Left hindlimb (tissue), 1 donor: ENCODE data around the gene RAB11FIP4.

Source experiments
- DNase-seq: peaks from one replicate; pipeline ENCODE4 v3.0.0-alpha.2; 2018

The RAB11FIP4 gene

GRCh38 chr17:31527606-31528005 lies 136.1 kb downstream of the RAB11FIP4 start:
- DNase-seq, result no peak

DNA sequence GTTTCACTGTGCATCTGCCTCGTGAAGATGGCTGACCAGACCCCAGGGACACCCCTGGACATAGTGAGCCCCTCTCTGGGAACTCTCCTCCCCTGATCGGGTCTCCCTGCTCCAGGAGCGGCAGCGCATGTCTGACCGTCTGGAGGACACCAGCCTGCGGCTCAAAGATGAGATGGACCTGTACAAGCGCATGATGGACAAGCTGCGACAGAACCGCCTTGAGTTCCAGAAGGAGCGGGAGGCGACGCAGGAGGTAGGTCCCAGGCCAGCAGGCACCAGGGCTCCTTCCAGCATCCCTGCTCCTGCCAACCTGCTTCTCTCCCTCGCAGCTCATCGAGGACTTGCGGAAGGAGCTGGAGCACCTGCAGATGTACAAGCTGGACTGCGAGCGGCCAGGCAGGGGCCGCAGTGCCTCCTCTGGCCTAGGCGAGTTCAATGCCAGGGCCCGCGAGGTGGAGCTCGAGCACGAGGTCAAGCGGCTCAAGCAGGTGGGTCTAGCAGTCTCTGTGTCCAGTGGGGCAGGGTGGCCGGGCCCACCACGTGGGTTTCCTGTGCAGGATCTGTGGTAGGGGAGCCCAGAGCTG lies 136.9 kb downstream of the RAB11FIP4 start:
- DNase-seq, result no peak

- DNase-seq, result no peak
These were observed 138.4 kb downstream of the RAB11FIP4 start for GRCh38 chr17:31529841-31530251.

GRCh38 chr17:31530391-31530985 lies 139.0 kb downstream of the RAB11FIP4 start:
- DNase-seq, result no peak

DNA sequence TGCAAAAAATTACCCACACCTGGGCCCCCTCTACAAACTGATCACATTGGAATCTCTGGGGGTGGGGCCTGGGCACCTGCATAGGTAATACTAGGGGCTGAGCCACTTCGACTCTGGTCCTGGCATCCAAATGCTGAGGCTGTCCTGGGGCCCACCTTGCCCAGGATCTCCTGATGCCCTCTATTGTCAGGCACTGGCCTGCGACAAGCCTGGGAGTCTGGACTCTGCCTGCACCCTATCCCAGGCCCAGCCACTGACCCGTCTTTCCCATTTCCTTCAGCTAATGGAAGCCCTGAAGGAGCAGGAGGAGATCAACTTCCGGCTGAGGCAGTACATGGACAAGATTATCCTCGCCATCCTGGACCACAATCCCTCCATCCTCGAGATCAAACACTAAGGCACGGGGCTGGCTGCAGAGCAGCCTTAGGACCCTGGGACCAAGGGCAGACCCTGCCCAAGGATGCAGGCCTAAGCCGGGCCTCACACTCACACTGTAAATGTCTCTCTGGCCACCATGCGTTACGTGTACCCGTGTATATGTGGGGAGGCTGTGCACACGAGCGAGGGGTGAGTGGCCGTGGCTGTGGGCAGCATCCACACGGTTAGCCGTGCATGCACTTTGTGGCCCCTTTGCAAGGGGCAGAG lies 140.0 kb downstream of the RAB11FIP4 start:
- peak; percentile 9 for DNase-seq

- no peak for DNase-seq
These were observed 140.6 kb downstream of the RAB11FIP4 start for GRCh38 chr17:31532081-31532480.

DNA sequence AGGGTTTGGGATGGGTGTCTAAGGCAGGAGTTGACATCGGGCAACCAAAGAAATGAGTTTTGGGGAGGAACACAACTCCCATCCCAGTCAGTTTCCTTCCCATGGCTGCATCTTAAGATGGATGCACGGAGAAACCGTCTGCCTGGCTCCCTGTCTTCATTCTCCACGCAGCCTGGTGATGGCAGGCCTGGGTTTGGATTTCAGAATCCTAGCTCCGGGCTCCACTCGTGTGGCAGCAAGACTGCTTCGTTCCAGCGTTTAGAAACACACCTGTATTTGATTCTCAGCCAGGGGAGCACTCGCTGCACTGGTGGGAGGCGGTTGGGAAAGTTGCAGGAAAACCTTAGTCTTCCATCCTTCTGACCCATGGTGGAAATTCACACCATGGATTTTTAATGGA lies 141.1 kb downstream of the RAB11FIP4 start:
- DNase-seq, result peak; percentile 1

DNA sequence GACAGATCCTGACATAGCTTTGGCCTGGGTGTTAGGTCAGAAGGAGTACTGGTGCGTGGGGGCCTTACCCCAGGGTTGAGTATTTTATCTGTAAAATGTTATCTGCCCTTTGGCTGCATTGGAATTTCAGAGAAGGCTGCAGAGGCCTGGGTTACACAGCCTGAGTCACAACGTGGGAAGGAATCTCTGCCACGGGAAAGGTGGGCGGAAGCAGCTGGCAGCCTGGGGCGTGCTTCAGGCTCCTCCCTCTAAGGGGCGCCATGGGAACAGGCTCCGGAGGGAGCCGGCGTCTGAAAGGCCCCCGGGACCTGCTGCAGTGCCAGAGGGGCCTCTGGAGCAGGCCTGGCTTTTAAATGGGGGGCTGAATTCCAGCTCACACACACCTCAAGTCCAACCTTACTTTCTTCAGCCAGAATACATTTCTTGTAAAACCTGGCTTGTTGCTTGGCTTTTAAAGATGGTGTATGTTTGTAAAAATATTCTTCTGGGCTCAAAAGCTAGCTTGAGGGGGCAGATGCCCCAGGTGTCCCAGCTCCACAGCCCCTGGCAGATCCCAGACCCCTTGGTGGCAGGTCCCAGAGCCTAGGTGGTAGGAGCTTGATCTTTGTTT lies 142.2 kb downstream of the RAB11FIP4 start:
- peak; percentile 42 for DNase-seq

- peak; percentile 18 for DNase-seq
These were observed 142.9 kb downstream of the RAB11FIP4 start for GRCh38 chr17:31534223-31534888.

GRCh38 chr17:31535581-31535981 lies 144.1 kb downstream of the RAB11FIP4 start:
- DNase-seq, result no peak

DNA sequence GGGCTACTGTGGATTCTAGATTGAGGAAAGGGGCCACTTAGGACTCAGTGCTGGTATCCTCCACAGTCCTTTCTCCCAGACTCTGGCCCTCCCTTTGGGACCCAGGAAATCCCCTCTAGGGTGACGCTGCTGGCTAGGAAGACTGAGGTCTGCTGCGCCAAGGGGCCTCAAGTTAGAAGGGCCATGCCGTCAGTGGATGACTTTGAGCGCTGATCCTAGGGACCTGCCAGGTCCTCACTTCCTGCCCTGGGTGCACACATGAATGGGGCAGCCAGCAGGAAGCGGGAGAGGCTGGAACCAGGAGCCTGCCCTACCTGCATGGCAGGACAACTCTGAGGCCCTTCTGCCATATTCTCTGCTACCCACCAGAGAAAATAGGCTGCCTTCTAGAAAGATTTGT lies 145.0 kb downstream of the RAB11FIP4 start:
- DNase-seq, result peak; percentile 4

GRCh38 chr17:31537565-31538011 lies 146.1 kb downstream of the RAB11FIP4 start:
- DNase-seq, result peak; percentile 54

DNA sequence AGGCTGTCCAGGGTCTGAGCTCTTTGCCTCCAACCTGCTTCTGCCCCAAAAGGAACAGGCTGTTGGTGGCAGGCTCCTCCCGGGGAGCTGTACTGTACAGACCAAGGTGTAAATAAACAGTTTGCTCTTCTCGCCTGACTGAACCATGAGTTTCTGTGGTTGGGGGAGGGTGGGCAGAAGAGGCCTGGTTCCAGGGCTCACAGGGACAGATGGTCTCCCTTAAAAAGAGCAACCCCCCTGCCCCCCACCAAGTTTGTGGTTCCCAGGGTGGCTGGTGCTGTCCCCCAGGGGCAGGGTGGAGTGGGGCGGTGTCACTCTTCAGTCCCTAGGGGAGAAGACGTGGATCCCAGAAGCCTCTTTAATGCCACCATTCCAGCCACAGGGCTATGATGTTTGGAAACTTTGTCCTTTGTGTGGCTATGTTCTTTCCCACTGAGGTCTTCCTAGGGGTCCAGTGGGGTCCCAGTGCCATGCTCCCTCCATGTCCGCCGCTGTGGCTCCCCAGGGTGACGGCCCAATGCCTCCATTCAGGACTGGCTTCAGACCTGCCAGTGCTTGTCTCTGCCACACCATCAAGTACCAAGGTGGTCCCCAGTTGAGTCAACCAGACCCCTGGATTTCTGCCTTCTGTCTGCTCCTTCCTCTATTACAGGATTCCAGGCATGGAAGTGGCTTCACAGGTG lies 146.7 kb downstream of the RAB11FIP4 start:
- DNase-seq, result peak; percentile 15

- no peak for DNase-seq
These were observed 149.3 kb downstream of the RAB11FIP4 start for GRCh38 chr17:31540602-31541307.

DNA sequence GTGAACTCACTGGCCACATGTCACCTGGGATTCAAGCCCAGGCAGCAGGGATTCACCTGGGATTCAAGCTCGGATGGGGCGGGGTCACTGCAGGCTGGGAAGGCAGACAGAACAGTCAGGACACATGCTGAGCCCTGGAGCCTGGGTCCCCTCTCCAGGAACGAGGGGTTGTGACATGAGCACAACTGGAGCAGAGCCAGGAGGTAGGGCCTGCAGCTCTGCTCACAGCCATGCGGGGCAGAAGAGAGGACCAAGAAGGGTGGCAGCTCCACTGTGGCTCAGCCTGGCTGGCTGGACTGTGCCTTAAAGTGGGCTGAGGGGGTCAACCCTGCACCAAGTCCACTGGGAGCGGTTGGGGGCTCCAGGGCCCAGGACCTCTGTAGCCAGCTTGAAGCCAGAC lies 150.1 kb downstream of the RAB11FIP4 start:
- peak; percentile 9 for DNase-seq

GRCh38 chr17:31544186-31544585 lies 152.7 kb downstream of the RAB11FIP4 start:
- peak; percentile 15 for DNase-seq

- no peak for DNase-seq
These were observed 155.2 kb downstream of the RAB11FIP4 start for GRCh38 chr17:31546650-31547049.

- DNase-seq, result no peak
These were observed 157.2 kb downstream of the RAB11FIP4 start for GRCh38 chr17:31548709-31549108.

DNA sequence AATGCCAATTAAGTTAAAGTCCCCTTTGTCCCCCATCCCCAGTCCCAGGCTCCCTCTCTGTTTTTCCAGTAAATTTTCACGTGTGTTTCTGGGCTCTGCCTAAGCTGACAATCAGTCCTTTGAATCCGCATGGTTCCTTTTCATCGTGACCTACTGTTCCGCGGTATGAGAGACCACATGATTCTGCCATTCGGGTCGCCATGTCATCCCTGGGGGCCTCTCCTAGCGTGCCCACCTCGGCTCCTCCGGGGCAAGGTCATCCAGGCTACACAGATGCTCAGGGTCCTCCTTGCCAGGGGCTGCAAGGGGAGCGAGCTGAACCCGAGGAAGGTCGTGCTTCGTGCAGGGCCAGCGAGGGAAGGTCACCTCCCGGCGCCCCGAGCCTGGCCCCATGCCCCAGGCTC lies 157.6 kb downstream of the RAB11FIP4 start:
- DNase-seq, result no peak

DNA sequence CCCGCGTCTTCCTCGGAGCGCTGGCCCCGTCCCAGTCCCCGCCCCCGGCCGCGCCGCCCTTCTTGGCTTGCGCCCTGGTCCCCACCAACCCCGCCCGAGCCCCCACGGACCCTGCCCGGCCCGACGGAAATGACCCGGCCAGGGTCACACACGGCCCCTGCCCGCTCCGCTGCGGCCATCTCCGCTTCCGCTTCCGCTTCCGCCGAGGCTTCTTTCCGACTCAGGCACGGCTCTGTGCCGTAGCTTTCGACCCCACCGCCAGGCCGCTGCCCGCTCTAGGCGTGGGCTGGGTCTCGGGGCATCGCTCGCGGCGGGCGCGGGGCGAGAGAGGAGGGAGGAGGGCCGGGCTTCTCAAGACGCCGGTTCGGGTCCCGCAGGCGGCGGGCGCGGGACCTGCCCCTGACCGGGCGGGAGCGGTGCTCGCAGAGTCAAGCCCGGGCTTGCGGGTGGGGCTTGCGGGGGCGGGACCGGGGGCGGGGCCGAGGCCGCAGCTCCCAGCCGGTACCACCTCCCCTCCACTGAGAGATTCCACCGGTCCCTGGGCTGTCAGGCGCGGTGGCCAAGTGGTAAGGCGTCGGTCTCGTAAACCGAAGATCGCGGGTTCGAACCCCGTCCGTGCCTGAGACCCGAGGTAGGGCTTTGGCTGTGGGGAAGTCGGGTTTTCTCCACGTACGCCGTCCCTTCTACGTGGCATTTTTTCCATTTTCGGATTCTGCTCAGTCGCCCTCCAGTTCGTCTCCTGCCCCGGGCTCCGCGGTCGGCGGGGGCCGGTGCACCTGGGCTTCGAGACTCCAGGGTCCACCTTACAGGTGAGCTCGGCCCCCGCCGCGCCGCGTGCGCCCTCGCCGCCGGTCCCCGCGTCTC lies 158.3 kb downstream of the RAB11FIP4 start:
- peak; percentile 97 for DNase-seq
